GM12892 (cell line): Measurements from ENCODE around the gene MYL7.

ENCODE experiments used
- DNase-seq: peaks from one replicate; pipeline ENCODE4 v3.0.0; 2011; ENCODE audit not compliant: insufficient read length
- FAIRE-seq: peaks from 2 replicates; lab custom pipeline; 2011; peaks lifted over from hg19 to GRCh38; lab: Jason Lieb, UNC
- POLR2A ChIP-seq: IDR thresholded peaks from 2 replicates; pipeline ENCODE4 v1.6.1; 2011; ENCODE audit warnings: low read depth, low read length, control low read depth
- POLR2AphosphoS5 ChIP-seq: IDR thresholded peaks from 2 replicates; pipeline ENCODE4 v1.6.1; 2011; ENCODE audit warnings: low read depth, low read length, control low read depth
- TAF1 ChIP-seq: IDR thresholded peaks from 2 replicates; pipeline ENCODE4 v1.6.1; 2011; ENCODE audit warnings: low read depth, mild to moderate bottlenecking, control low read depth, low read length, borderline replicate concordance

Gene MYL7

GRCh38 chr7:44103923-44104859 is 36.9 kb downstream of the MYL7 start, which contains the start of gene AEBP1:
AEBP1 (plus strand) TSS chr7:44104345; CDS start chr7:44104666, 321 bp downstream.
- DNase-seq (no peak), FAIRE-seq (no peak)
- TF ChIP-seq TAF1, result no peak
- TF ChIP-seq POLR2A, result no peak
- TF ChIP-seq POLR2AphosphoS5, result no peak

DNA sequence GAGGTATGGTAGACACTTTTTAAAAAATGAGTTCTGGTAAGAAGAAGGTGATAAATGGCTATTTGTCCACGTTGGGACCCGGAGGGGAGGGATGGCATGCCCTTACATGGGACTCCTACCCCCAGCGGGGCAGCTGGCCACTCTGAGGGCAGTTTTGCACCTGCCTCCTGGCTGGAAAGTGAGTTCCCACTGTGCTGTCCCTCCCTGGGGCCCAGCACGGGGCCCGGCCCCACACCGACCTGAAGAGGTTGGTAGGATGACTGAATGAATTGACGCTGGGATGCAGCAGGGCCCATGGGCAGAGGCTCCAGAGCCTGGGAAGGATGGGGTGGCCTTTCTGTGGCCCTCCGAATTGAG is 37.6 kb downstream of the MYL7 start:
- TF ChIP-seq POLR2A (no peak), POLR2AphosphoS5 (no peak), TAF1 (no peak)
- DNase-seq, result no peak
- FAIRE-seq, result no peak

- no peak for FAIRE-seq
- no peak for TF ChIP-seq POLR2AphosphoS5
- TF ChIP-seq POLR2A, result no peak
- no peak for TF ChIP-seq TAF1
- DNase-seq, result no peak
These were observed 38.1 kb downstream of the MYL7 start for GRCh38 chr7:44102846-44103565.

DNA sequence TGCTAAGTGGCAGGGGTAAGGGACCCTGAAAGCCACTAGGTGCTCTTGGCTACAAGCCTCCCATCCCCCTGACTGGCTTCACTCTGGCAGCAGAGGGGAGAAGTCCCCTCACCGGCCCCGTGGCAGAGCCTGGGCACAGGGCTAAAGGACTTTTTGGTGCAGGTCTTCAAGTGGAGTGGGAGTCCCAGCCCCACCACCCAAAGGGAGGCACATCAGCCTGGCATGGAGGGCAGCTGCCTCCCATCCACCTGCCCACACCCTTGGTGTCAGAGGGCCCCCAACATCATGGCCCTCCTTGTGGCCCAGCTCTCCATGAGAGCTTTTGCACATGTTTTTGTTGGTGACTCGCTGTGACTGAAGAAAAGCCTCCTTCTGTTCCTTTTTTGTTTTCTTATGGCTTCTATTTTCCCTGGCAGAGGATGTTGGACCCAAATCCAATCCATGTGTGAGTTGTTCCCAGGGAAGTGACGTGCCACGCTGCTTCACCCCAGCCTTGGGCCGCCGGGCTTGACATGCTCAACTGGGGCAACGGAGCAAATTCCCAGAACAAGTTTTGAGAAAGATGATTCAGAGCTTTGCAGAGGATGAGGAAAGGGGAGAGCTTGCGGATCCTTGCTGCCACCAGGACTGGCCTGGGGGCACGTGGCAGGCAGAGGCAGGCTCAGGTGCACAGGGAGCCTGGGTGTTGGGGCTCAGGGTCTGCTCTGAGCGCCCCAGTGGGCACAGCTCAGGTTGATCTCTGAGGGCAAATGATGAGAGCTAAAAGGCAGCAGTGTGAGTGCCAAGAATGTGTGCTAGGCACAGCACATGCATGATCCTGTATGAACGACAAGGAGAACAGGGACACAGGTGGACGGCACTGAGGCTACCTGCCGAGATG is 38.9 kb downstream of the MYL7 start:
- TF ChIP-seq POLR2AphosphoS5, result no peak
- TF ChIP-seq POLR2A, result no peak
- no peak for TF ChIP-seq TAF1
- no peak for DNase-seq
- no peak for FAIRE-seq

- TF ChIP-seq POLR2AphosphoS5 (no peak), POLR2A (no peak), TAF1 (no peak)
- FAIRE-seq, result peak; percentile 38
These were observed 39.7 kb downstream of the MYL7 start for GRCh38 chr7:44101303-44101965.

DNA sequence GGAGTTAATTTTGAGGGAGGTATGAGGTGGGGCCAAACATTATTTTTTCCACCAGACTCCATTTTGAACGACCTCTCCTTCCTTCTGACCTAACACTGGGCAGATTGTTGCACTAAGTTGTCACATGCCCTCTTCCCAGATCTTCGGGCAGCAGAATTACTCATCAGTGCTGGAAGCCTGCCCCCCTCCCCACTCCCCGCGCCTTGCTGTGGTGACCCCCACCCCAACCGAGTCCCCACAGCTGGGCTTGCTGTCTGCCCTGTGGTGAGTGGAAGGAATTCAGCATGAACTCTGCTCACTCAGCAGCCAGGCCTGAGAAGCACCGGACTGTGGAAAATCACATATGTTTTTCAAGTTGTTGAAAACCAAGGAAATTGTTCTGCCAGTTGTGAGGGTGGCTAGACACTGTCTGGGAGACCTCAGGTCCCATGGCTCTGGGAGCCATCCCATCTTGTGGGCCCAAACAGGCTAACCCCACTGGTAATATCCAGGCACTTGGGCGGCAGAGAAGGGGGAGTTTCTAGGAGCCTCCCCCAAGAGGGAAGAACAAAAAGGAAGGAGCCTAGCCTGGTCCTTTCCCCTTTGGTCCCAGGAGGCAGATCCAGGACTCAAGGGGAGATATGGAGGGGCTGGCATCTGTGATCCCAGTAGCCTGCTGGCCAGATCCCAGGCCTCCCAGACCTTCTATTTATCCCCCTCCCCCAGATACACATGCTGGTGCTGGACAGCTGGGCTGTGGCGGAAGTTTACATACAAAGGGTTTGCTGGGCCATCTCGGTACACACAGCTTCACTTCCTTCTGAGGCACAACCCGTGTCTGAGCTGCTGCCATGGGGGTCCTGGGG is 40.5 kb downstream of the MYL7 start:
- no peak for FAIRE-seq
- no peak for DNase-seq
- TF ChIP-seq POLR2A, result no peak
- TF ChIP-seq TAF1, result no peak
- TF ChIP-seq POLR2AphosphoS5, result no peak

More at GRCh38 chr7:44101303-44101965, 39.7 kb downstream of the MYL7 start:
- no peak for DNase-seq

DNA sequence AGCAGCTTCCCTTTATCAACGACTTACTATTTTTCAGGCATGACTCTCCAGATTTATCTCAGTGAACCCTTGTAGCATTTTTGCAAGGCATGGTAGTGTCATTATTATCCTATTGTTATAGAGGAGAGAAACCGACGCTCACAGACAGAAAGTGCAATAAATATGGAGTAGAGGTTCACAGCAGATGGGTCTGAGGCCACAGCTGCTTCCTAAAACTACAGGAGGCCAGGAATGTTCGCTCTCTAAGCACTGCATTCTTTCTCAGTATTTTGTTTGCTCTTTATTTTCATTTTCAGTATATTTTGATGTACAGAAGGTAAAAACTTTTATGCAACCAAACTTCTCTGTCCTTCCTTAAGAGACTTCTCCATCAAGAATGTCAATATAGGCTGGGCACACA is 41.5 kb downstream of the MYL7 start:
- FAIRE-seq (no peak), DNase-seq (no peak)
- TF ChIP-seq TAF1 (no peak), POLR2AphosphoS5 (no peak), POLR2A (no peak)

DNA sequence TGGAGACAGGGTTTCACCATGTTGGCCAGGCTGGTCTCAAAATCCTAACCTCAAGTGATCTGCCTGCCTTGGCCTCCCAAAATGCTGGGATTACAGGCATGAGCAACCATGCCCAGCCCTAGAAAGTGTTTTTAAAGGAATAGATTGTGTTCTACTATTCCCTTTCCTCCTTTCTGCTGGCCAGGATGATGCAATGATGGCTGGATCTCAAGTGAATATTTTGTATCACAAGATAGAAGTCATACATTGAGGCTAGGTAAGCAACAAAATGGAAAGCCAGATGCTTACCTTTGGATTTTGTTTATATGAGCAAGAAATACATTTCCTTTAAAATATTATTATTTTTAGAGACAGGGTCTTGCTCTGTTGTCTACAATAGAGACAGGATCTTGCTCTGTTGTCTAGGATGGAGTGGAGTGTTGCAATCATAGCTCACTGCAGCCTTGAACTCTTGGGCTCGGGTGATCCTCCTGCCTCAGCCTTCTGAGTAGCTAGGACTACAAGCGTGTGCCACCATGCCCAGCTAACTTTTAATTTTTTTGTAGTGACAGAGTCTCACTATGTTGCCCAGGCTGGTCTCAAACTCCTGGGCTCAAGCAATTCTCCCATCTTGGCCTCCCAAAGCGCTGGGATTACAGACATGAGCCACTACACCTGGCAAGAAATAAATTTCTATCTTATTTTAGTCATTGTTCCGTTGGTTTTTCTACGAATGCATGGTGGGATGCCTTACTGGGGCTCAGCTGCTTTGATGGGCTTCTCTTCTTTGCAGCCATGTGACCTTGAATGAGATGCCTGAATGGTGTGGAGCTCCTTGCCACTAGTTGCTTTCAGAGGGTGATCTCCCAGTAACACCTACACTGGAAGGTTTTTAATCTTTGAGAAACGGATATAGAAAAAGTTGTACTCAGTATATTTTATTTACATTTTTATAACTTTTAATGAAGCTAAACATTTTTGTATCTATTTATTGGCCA is 42.8 kb downstream of the MYL7 start:
- TF ChIP-seq POLR2AphosphoS5 (no peak), TAF1 (no peak), POLR2A (no peak)
- FAIRE-seq, result no peak
- DNase-seq, result no peak
